CD4-positive, alpha-beta T cell treated with Interleukin-15 for 4 hours (primary cell): Measurements from ENCODE around the gene ZNF615.
"Not testable (repeated sequence)": the region's sequence is repeated elsewhere in the genome, so short reads cannot be mapped to it uniquely, and the experiment has no call there.

Experiments used
- DNase-seq: peaks from one replicate; pipeline ENCODE4 v3.0.0-alpha.2; 2020; ENCODE audit warnings: low spot score

ZNF615 gene

GRCh38 chr19:52007806-52008557, at the start of gene ZNF615:
Gene ZNF615 (minus strand): TSS chr19:52008211. CDS start chr19:52003711, 4,500 bp downstream.
- DNase-seq: peak; percentile 83

DNA sequence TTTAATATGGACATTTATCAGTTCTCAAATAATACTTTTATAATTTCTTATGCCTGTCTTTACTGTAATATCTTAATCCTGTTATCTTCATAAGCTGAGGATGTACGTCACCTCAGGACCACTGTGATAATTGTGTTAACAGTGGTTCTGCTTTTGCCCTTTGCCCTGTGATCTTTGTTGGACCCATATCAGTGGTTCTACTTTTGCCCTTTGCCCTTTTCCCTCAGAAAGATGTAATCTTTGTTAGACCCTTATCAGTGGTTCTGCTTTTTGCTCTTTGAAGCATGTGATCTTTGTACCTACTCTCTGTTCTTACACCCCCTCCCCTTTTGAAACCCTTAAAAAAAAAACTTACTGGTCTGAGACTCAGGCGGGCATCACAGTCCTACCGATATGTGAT, 48.5 kb upstream of the ZNF615 start:
- DNase-seq: not testable (repeated sequence)

DNA sequence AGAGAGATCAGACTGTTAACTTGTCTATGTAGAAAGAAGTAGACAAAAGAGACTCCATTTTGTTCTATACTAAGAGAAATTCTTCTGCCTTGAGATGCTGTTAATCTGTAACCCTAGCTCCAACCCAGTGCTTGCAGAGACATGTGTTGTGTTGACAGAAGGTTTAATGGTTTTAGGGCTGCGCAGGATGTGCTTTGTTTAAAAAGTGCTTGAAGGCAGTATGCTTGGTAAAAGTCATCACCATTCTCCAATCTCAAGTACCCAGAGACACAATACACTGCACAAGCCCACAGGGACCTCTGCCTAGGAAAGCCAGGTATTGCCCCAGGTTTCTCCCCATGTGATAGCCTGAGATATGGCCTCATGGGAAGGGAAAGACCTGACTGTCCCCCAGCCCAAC, 43.7 kb upstream of the ZNF615 start:
- DNase-seq: not testable (repeated sequence)

GRCh38 chr19:52048555-52049501, 40.8 kb upstream of the ZNF615 start, which contains the start of gene ZNF432:
Gene ZNF432 (minus strand): TSS chr19:52048838. CDS start chr19:52046868, 1,970 bp downstream.
- DNase-seq: peak; percentile 81

DNA sequence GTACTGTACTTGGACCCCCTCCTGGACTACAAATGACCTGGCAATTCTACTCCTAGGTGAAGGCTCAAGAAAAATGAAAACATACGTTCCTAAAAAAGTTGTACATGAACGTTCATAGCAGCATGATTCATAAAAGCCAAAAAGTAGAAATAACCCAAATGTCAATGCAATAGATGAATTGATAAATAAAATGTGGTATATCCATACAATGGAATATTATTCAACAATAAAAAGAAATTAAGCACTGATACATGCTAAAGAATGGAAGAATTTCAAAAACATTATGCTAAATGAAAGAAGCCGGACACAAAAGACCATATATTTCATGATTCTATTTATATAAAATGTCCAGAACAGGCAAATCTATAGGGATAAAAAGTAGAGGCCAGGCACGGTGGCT, 31.2 kb upstream of the ZNF615 start:
- DNase-seq: no peak

DNA sequence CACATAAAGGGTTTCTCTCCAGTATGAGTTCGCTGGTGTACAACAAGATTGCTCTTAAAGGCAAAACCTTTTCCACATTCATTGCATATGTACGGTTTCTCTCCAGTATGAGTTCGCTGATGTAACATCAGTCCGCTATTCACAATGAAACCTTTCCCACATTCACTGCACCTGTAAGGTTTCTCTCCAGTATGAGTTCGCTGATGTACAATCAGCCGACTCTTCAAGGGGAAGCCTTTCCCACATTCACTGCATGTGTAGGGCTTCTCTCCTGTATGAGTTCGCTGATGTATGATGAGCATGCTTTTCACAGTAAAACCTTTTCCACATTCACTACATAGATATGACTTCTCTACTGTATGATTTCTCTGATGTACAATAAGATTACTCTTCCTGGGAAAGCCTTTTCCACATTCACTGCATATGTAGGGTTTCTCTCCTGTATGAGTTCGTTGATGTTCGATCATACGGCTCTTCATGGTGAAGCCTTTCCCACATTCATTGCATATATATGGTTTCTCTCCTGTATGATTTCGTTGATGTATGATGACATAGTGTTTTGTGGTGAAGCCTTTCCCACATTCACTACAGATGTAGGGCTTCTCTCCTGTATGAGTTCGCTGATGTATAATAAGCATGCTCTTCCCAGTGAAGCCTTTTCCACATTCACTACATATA, 26.2 kb upstream of the ZNF615 start:
- DNase-seq: no peak

GRCh38 chr19:52028780-52029123, 20.7 kb upstream of the ZNF615 start:
- DNase-seq: no peak

GRCh38 chr19:52028027-52028779, 20.2 kb upstream of the ZNF615 start, which contains the start of gene ZNF614:
Gene ZNF614 (minus strand): TSS chr19:52028379. CDS start chr19:52025745, 2,634 bp downstream.
- DNase-seq: peak; percentile 82

DNA sequence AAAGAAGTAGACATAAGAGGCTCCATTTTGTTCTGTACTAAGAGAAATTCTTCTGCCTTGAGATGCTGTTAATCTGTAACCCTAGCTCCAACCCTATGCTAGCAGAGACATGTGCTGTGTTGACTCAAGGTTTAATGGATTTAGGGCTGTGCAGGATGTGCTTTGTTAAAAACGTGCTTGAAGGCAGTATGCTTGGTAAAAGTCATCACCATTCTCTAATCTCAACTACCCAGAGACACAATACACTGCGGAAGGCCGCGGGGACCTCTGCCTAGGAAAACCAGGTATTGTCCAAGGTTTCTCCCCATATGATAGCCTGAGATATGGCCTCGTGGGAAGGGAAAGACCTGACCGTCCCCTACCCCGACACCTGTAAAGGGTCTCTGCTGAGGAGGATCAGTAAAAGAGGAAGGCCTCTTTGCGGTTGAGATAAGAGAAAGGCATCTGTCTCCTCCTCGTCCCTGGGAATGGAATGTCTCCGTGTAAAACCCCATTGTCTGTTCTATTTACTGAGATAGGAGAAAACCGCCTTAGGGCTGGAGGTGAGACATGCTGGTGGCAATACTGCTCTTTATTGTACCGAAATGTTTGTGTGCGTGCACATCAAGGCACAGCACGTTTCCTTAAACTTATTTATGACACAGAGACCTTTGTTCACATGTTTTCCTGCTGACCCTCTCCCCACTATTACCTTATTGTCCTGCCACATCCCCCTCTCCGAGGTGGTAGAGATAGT, 18.4 kb upstream of the ZNF615 start:
- DNase-seq: not testable (repeated sequence)

DNA sequence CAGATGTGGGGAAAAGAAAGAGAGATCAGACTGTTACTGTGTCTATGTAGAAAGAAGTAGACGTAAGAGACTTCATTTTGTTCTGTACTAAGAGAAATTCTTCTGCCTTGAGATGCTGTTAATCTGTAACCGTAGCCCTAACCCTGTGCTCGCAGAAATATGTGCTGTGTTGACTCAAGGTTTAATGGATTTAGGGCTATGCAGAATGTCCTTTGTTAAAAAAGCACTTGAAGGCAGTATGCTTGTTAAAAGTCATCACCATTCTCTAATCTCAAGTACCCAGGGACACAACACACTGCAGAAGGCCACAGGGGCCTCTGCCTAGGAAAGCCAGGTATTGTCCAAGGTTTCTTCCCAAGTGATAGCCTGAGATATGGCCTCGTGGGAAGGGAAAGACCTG, 16.5 kb upstream of the ZNF615 start:
- DNase-seq: not testable (repeated sequence)

DNA sequence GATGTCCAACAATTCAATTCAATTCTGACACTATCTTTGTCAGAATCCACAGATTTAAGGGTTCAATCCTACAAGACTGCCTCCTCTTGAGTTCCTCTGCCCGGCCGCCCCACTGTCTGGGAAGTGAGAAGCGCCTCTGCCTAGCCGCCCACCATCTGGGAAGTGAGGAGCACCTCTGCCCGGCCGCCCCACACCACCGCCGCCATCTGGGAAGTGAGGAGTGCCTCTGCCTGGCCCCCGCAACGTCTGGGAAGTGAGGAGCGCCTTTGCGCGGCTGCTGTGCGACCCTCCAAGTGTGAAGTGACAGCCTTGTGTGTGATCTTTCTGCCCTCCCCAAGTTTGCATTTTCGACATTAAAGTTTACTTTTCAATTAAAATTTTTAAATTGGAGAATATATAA, 14.2 kb upstream of the ZNF615 start:
- no peak for DNase-seq

DNA sequence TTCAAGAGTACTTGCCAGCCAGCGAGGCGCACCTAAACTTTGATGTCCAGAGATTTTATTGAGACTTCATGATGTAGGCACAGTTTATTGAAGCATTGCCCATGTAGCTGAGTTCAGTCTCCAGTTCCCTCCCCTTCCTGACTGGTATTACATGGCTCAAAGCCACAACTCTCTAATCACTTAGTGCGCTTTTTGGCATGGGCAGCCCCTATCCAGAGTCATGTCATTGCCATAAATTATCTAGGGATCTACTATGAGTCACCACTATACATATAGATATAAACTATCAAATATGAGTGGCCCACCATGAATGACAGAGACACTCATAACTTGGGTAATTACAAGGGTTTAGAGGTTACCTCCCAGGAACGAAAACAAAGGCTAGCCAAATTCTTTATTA, 12.5 kb upstream of the ZNF615 start:
- DNase-seq: no peak

GRCh38 chr19:52010674-52011073, 2.7 kb upstream of the ZNF615 start:
- DNase-seq: no peak

- DNase-seq: no peak
These were observed 583 bp downstream of the ZNF615 start for GRCh38 chr19:52007451-52007805.

DNA sequence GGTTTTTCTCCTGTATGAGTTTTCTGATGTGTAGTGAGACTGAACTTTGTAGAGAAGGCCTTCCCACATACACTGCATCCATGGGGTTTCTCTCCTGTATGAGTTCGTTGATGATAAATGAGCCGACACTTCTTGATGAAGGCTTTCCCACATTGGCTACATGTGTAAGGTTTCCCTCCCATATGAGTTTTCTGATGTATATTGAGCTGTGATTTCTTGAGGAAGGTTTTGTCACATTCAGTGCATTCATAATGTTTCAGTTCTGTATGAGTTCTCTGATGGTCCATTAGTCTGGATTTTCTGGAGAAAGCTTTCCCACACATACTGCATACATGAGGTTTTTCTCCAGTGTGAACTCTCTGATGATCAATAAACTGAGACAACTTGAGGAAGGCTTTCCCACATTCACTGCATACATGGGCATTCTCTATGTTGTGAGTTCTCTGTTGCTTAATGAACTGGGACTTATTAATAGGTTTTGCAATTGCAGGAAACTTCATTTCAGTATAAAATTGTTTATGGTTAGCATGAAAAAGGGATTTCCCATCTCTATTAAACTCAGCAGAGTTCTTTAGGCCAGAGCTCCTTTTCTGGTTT, 13.9 kb downstream of the ZNF615 start:
- no peak for DNase-seq

GRCh38 chr19:51993422-51993821, 14.6 kb downstream of the ZNF615 start:
- DNase-seq: no peak

- peak; percentile 94 for DNase-seq
These were observed 21.4 kb downstream of the ZNF615 start, which contains the start of gene ZNF350 for GRCh38 chr19:51986309-51987291. Gene ZNF350 (minus strand): TSS chr19:51986840. CDS start chr19:51974360, 12,480 bp downstream.

DNA sequence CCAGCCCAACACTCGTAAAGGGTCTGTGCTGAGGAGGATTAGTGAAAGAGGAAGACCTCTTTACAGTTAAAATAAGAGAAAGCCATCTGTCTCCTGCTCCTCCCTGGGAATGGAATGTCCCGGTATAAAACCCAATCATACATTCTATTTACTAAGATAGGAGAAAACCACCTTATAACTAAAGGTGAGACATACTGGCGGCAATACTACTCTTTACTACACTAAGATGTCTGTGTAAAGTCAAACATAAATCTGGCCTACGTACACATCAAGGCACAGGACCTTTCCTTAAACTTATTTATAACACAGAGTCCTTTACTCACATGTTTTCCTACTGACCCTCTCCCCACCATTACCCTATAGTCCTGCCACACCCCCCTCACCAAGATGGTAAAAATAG, 24.6 kb downstream of the ZNF615 start:
- DNase-seq: no peak

DNA sequence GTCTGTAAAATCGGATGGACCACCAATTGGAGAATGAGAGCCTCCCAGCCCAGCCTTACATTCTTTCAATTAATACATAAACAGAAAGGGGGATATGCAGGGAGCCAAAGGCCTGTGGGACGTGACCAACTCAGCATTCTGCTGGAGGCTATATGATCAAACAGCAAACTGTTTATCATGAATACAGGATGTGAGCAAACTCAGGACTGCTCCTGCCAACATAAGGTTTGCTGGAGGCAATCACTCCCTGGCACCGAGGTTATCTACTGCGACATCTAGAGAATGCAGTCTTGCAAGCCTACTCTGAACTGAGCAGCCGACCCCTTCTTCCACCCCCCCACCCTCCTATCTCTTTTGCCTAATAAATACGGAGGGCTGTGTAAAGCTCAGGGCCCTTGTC, 27.1 kb downstream of the ZNF615 start:
- not testable (repeated sequence) for DNase-seq
